ENCODE results near the gene TTC4. TPM values are rescaled to one million over a fixed set of nuclear protein-coding genes. Genes with fewer than 3 reads are reported as not detected.
A peak's percentile ranks its signal among the peaks of the same experiment; 100 is the strongest.

TTC4 gene, protein sequence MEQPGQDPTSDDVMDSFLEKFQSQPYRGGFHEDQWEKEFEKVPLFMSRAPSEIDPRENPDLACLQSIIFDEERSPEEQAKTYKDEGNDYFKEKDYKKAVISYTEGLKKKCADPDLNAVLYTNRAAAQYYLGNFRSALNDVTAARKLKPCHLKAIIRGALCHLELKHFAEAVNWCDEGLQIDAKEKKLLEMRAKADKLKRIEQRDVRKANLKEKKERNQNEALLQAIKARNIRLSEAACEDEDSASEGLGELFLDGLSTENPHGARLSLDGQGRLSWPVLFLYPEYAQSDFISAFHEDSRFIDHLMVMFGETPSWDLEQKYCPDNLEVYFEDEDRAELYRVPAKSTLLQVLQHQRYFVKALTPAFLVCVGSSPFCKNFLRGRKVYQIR
- total RNA-seq (1 to 10 TPM; 7.3 to 7.6 TPM), total RNA-seq (0.34 to 6.8 (median 2.4) reads per million in 172 experiments)
- 16.7 TPM for polyA plus RNA-seq (2013, experiment 1 of 2)
- polyA plus RNA-seq (2013, experiment 2 of 2): 18.1 TPM

DNA sequence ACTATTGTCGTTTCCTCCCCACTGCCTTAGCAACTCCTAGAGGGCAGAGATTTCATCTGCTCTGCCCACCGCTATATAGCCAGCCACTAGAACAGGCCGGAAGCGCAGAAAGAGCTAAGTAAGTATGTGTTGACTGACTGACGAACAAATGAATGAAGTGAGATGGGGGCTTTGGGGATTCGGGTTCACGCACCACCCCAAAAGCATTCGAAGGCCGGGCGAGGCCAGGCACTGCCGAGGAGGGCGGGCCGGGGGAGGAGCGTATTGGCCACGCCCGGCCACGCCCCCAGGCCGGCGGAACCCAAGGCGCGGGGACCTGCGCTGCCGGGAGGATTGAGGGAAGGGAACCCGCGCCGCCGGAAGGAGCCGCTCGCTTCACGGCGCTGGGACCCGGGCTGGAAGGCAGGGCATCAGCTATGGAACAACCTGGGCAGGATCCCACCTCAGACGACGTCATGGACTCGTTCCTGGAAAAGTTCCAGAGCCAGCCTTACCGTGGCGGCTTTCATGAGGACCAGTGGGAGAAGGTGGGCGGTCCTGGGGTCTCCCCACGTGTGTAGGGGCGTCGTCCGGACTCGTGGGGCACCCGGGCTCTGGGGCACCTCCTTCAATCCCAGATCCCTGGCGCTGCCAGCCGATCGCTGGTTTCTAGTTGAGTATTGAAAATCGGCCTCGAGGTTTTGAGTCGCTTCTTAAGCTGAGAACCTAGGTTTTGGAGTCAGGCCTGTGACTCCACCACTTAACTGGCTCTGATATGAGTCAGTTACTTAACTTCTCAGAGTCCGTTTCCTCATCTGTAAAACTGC lies at the start of gene TTC4:
Gene TTC4, plus strand, starts transcription at position 369 of the 806 bp plus-strand sequence. Its CDS starts 48 bp downstream, at position 417.
- ChIA-PET CTCF (interaction anchor here (0.9 to 1.6 kb wide), 2 partner anchors 86 to 756 kb away, joined by 3 to 5 read pairs; no protein-coding TSS in a partner anchor), POLR2A (interaction anchor here (1.0 to 2.3 kb wide), 7 partner anchors 9 to 770 kb away, joined by 4 to 16 read pairs (median 5); partner anchors contain the start of genes IFT25, LRRC42, TCEANC2 and TMEM59)
- H3K27ac ChIP-seq (ENCODE audit: low read depth in 1 of 2, low read length in 2 of 2): peak within 1 kb of the TSS; percentile 43 to 71
- TF ChIP-seq, protein P1, sequence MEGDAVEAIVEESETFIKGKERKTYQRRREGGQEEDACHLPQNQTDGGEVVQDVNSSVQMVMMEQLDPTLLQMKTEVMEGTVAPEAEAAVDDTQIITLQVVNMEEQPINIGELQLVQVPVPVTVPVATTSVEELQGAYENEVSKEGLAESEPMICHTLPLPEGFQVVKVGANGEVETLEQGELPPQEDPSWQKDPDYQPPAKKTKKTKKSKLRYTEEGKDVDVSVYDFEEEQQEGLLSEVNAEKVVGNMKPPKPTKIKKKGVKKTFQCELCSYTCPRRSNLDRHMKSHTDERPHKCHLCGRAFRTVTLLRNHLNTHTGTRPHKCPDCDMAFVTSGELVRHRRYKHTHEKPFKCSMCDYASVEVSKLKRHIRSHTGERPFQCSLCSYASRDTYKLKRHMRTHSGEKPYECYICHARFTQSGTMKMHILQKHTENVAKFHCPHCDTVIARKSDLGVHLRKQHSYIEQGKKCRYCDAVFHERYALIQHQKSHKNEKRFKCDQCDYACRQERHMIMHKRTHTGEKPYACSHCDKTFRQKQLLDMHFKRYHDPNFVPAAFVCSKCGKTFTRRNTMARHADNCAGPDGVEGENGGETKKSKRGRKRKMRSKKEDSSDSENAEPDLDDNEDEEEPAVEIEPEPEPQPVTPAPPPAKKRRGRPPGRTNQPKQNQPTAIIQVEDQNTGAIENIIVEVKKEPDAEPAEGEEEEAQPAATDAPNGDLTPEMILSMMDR (IDR thresholded peaks at IDR 0.05): no peak
- Mint-ChIP-seq H3K27me3 (no peaks in the 10 kb centered on the region), H3K9me3 (no peaks in the 10 kb centered on the region), H3K4me3 (peak within 1 kb of the TSS; percentile 93), H3K27ac (peak within 1 kb of the TSS; percentile 74), H3K4me1 (ENCODE audit: low read depth) (peaks cover 40% of the 10 kb centered on the region), H3K36me3 (ENCODE audit: low read depth) (peaks cover 36% of the 10 kb centered on the region)
- peak within 1 kb of the TSS; percentile 87 for H3K4me3 ChIP-seq (ENCODE audit: low read length)
- ATAC-seq (ENCODE audit: poor library complexity) (peak; percentile 97), DNase-seq (peak; percentile 67 to 93 (median 81))
- no peaks in the 10 kb centered on the region for H3K9me3 ChIP-seq (ENCODE audit: control insufficient read depth in 1 of 2, insufficient read depth in 1 of 2, low read length in 2 of 2)
- peaks cover 11% of the 10 kb centered on the region for H3K36me3 ChIP-seq (ENCODE audit: insufficient read depth, low read length)
- H3K27me3 ChIP-seq (ENCODE audit: control insufficient read depth in 1 of 2, insufficient read depth in 2 of 2, low read length in 2 of 2): no peaks in the 10 kb centered on the region
- peaks cover 18% of the 10 kb centered on the region for H3K4me1 ChIP-seq (ENCODE audit: insufficient read depth, low read length)
- intact Hi-C loops (cut with DNase I, micrococcal nuclease): loop anchor here (1.0 to 10.0 kb wide), 10 partner anchors 48 to 1391 kb away; partner anchors contain the start of genes CYB5RL (in 1 of the 2), IFT25 (in 1 of the 2), LRP8 (in 1 of the 2) and LRRC42 (in 1 of the 2)

DNA sequence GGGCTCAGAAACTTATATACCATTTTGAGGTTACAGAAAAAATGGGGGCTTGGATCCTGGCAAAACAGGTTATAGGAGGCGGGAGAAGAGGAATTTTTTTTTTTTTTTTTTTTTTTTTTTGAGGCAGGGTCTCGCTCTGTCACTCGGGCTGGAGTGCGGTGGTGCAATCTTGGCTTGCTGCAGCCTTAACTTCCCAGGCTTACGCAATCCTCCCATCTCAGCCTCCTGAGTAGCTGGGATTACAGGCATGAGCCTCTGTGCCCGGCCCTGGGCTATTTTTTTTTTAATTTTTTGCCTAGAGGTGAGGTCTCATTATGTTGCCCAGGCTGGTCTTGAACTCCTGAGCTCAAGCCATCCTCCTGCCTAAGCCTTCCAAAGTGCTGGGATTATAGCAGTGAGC lies 49.3 kb upstream of the TTC4 start:
- Histone ChIP-seq H3K9me3 (ENCODE audit: control insufficient read depth in 1 of 2, insufficient read depth in 1 of 2, low read length in 2 of 2) (no peaks in the 10 kb centered on the region), H3K27ac (ENCODE audit: low read depth in 1 of 2, low read length in 2 of 2) (no peak overlapping the region), H3K4me1 (ENCODE audit: insufficient read depth, low read length) (no peaks in the 10 kb centered on the region), H3K27me3 (ENCODE audit: control insufficient read depth in 1 of 2, insufficient read depth in 2 of 2, low read length in 2 of 2) (no peaks in the 10 kb centered on the region), H3K36me3 (ENCODE audit: insufficient read depth, low read length) (no peaks in the 10 kb centered on the region), H3K4me3 (ENCODE audit: low read length) (no peak overlapping the region)
- CTCF ChIA-PET: interaction anchor here (1.1 kb wide), 1 partner anchor 47 kb away, joined by 5 read pairs; no protein-coding TSS in a partner anchor
- intact Hi-C loops (cut with DNase I, micrococcal nuclease): no loop called here
- Mint-ChIP-seq H3K36me3 (ENCODE audit: low read depth) (no peaks in the 10 kb centered on the region), H3K4me3 (no peak overlapping the region), H3K9me3 (no peaks in the 10 kb centered on the region), H3K4me1 (ENCODE audit: low read depth) (no peaks in the 10 kb centered on the region), H3K27ac (no peak overlapping the region), H3K27me3 (no peaks in the 10 kb centered on the region)
- POLR2A ChIA-PET: no interaction called here
- TF ChIP-seq, protein P1 (IDR thresholded peaks at IDR 0.05): no peak
- no peak for ATAC-seq (ENCODE audit: poor library complexity)
- DNase-seq: no peak

DNA sequence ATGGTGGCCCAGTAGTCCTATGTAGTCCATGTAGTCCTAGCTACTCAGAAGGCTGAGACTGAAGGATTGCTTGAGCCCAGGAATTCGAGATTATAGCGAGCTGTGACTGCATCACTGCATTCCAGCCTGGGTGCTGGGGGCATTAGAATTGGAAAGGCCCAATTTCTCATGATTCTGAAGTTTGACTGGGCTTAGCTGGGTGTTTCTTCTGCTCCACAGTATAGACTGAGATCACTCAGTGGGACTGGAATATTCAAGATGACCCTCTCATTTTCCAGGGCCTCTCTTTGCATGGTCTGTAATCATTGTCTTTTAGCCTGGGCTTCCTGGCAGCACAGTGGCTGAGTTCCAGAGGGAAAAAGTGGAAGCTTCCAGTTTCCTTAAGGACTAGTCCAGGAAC lies 47.9 kb upstream of the TTC4 start:
- POLR2A ChIA-PET: no interaction called here
- Mint-ChIP-seq H3K27me3 (no peaks in the 10 kb centered on the region), H3K27ac (no peak overlapping the region), H3K9me3 (no peaks in the 10 kb centered on the region), H3K4me1 (ENCODE audit: low read depth) (no peaks in the 10 kb centered on the region), H3K36me3 (ENCODE audit: low read depth) (no peaks in the 10 kb centered on the region), H3K4me3 (no peak overlapping the region)
- Histone ChIP-seq H3K4me3 (ENCODE audit: low read length) (no peak overlapping the region), H3K27ac (ENCODE audit: low read depth in 1 of 2, low read length in 2 of 2) (no peak overlapping the region), H3K36me3 (ENCODE audit: insufficient read depth, low read length) (no peaks in the 10 kb centered on the region), H3K9me3 (ENCODE audit: control insufficient read depth in 1 of 2, insufficient read depth in 1 of 2, low read length in 2 of 2) (no peaks in the 10 kb centered on the region), H3K4me1 (ENCODE audit: insufficient read depth, low read length) (peaks cover 3% of the 10 kb centered on the region), H3K27me3 (ENCODE audit: control insufficient read depth in 1 of 2, insufficient read depth in 2 of 2, low read length in 2 of 2) (no peaks in the 10 kb centered on the region)
- ATAC-seq (ENCODE audit: poor library complexity) (no peak), DNase-seq (no peak)
- CTCF ChIA-PET: no interaction called here
- TF ChIP-seq, protein P1 (IDR thresholded peaks at IDR 0.05): no peak
- intact Hi-C loops (cut with DNase I, micrococcal nuclease): no loop called here

Data from CD4-positive, alpha-beta T cell (primary cell).